CD14-positive monocyte (primary cell): Measurements from ENCODE around the gene PDLIM4. TPM values are rescaled to one million over a fixed set of nuclear protein-coding genes. Genes with fewer than 3 reads are reported as not detected.
A peak's percentile ranks its signal among the peaks of the same experiment; 100 is the strongest.

Experiments
- DNase-seq, 3 donors: peaks; one replicate each; pipeline ENCODE4 v3.0.0-alpha.2; 2011 to 2022
- H2AFZ ChIP-seq: 2 replicates; pipeline ENCODE4 v1.6.0; 2012; ENCODE audit warnings: mild to moderate bottlenecking, low read depth, low read length, inconsistent platforms; ENCODE audit not compliant: insufficient read depth, poor library complexity, severe bottlenecking
- H3K27ac ChIP-seq, 2 donors: 1 replicate in 1 of 2; 2 replicates in 1 of 2; pipeline ENCODE4 v1.5.1; 2012 to 2013; ENCODE audit warnings: low read length in 2 of 2, control low read depth in 1 of 2, inconsistent platforms in 1 of 2, low read depth in 1 of 2, mild to moderate bottlenecking in 1 of 2
- H3K27me3 ChIP-seq, 2 donors: one replicate each; pipeline versions ENCODE4 v1.6.0 to v1.6.1; 2011 to 2013; ENCODE audit warnings: low read length in 2 of 2; ENCODE audit not compliant: control insufficient read depth in 2 of 2, insufficient read depth in 2 of 2
- H3K36me3 ChIP-seq, 2 donors: replicated peaks in 1 of 2; 1 replicate in 1 of 2; 2 replicates in 1 of 2; pipeline versions ENCODE4 v1.5.1 to v1.6.1; 2012 to 2013; ENCODE audit warnings: low read length in 2 of 2, control low read depth in 1 of 2, inconsistent platforms in 1 of 2, mild to moderate bottlenecking in 1 of 2; ENCODE audit not compliant: insufficient read depth in 2 of 2, control insufficient read depth in 1 of 2
- H3K4me1 ChIP-seq, 2 donors: 1 replicate in 1 of 2; 2 replicates in 1 of 2; pipeline versions ENCODE4 v1.5.1 to v1.6.1; 2012 to 2013; ENCODE audit warnings: low read length in 2 of 2, control low read depth in 1 of 2, inconsistent platforms in 1 of 2, mild to moderate bottlenecking in 1 of 2, moderate library complexity in 1 of 2; ENCODE audit not compliant: insufficient read depth in 2 of 2, control insufficient read depth in 1 of 2
- H3K4me2 ChIP-seq: replicated peaks from 2 replicates; pipeline ENCODE3; 2012; ENCODE audit warnings: low read length, moderate library complexity, mild to moderate bottlenecking; ENCODE audit not compliant: poor library complexity, severe bottlenecking; ENCODE audit errors: extremely low read depth
- H3K4me3 ChIP-seq, 3 experiments: fragments of 200-600 bp in 1 of 3; sonication (generic) in 1 of 3; replicated peaks in 1 of 3; 1 replicate in 2 of 3; 2 replicates in 1 of 3; pipeline ENCODE4 v1.5.1; 2011 to 2013; ENCODE audit warnings: low read length in 3 of 3, mild to moderate bottlenecking in 3 of 3, control low read depth in 2 of 3, low read depth in 2 of 3, inconsistent platforms in 1 of 3, moderate library complexity in 1 of 3
- H3K79me2 ChIP-seq: 2 replicates; pipeline ENCODE4 v1.6.0; 2012; ENCODE audit warnings: mild to moderate bottlenecking, control low read depth, inconsistent platforms, low read length, moderate library complexity; ENCODE audit not compliant: insufficient read depth
- H3K9ac ChIP-seq: 2 replicates; pipeline ENCODE4 v1.6.0; 2017; ENCODE audit warnings: low read length, mild to moderate bottlenecking; ENCODE audit not compliant: insufficient read depth, poor library complexity, severe bottlenecking
- H3K9me3 ChIP-seq, 2 donors: replicated peaks in 1 of 2; 1 replicate in 1 of 2; 2 replicates in 1 of 2; pipeline versions ENCODE4 v1.5.1 to v1.6.1; 2012 to 2013; ENCODE audit warnings: low read length in 2 of 2, control low read depth in 1 of 2; ENCODE audit not compliant: control insufficient read depth in 1 of 2, insufficient read depth in 1 of 2
- H4K20me1 ChIP-seq: 2 replicates; pipeline ENCODE4 v1.6.0; 2012; ENCODE audit warnings: mild to moderate bottlenecking, low read length, control low read depth, moderate library complexity; ENCODE audit not compliant: insufficient read depth
- H3K27ac Mint-ChIP-seq, 7 donors: one replicate each; pipeline ENCODE4 v1.8.0; 2020; ENCODE audit warnings: mild to moderate bottlenecking in 7 of 7, mixed read lengths in 7 of 7, moderate library complexity in 6 of 7, inconsistent platforms in 2 of 7
- H3K27me3 Mint-ChIP-seq, 3 donors: one replicate each; pipeline ENCODE4 v1.8.0; 2021 to 2022; ENCODE audit warnings: low read depth in 3 of 3, mild to moderate bottlenecking in 3 of 3, mixed read lengths in 3 of 3, moderate library complexity in 3 of 3, inconsistent platforms in 1 of 3
- H3K36me3 Mint-ChIP-seq, 2 donors: one replicate each; pipeline ENCODE4 v1.8.0; 2020; ENCODE audit warnings: mixed read lengths in 2 of 2, inconsistent platforms in 1 of 2, mild to moderate bottlenecking in 1 of 2
- H3K4me1 Mint-ChIP-seq: one replicate; pipeline ENCODE4 v1.8.0; 2020; ENCODE audit warnings: mild to moderate bottlenecking, mixed read lengths
- H3K4me3 Mint-ChIP-seq, 2 donors: one replicate each; pipeline ENCODE4 v1.8.0; 2020; ENCODE audit warnings: mild to moderate bottlenecking in 2 of 2, mixed read lengths in 2 of 2, moderate library complexity in 1 of 2
- H3K9me3 Mint-ChIP-seq, 7 donors: one replicate each; pipeline ENCODE4 v1.8.0; 2020 to 2022; ENCODE audit warnings: mixed read lengths in 7 of 7, mild to moderate bottlenecking in 6 of 7, moderate library complexity in 6 of 7, inconsistent platforms in 2 of 7
- WGBS: methylation state at CpG from one replicate; pipeline ENCODE4 v1.1.5; 2013; ENCODE audit warnings: missing lambda C conversion rate; ENCODE audit not compliant: insufficient coverage; 5-methylcytosine and 5-hydroxymethylcytosine counted together
- intact Hi-C, 2 donors: fragments of 100-400 bp; cut with micrococcal nuclease; formaldehyde crosslinking; loops; one replicate each; pipeline versions ENCODE4 v1.15.0 to v1.15.1; 2023
- polyA plus RNA-seq, 3 donors: library from polyadenylated mRNA; depleted of rRNA in 1 of 3; unstranded in 2 of 3; stranded (reverse) in 1 of 3; fragments of 300-500 nt in 2 of 3; fragments of >200 nt in 1 of 3; fragmentation: Illumina TruSeq in 2 of 3; gene quantifications; 1 replicate in 2 of 3; 2 replicates in 1 of 3; pipeline ENCODE4 v1.2.3, GENCODE V29; 2012 to 2021
- TF ChIP-seq, protein P1 (sequence below): fragments of 200-600 bp; IDR thresholded peaks from one replicate; pipeline ENCODE4 v1.8.0; 2022; ENCODE audit warnings: antibody characterized with exemption, mild to moderate bottlenecking

PDLIM4 gene
- polyA plus RNA-seq, 3 donors = not detected

GRCh38 chr5:132264546-132265335 is 7.2 kb downstream of the PDLIM4 start:
- Histone ChIP-seq H3K79me2 (no peaks in the 10 kb centered on the region), H4K20me1 (no peaks in the 10 kb centered on the region), H3K4me1 (no peaks in the 10 kb centered on the region), H3K4me2 (no peak overlapping the region), H3K9me3 (no peaks in the 10 kb centered on the region), H3K27me3 (no peaks in the 10 kb centered on the region), H3K9ac (no peak overlapping the region), H3K36me3 (no peaks in the 10 kb centered on the region), H3K4me3 (no peak overlapping the region), H3K27ac (no peak overlapping the region), H2AFZ (no peak overlapping the region)
- H3K9me3 Mint-ChIP-seq = no peaks in the 10 kb centered on the region
- WGBS = 54% methylated on average over 2 of the region's 4 CpGs
- H3K36me3 Mint-ChIP-seq = no peaks in the 10 kb centered on the region
- no peak for DNase-seq
- H3K4me1 Mint-ChIP-seq = peaks cover 7% of the 10 kb centered on the region
- H3K27ac Mint-ChIP-seq = no peak overlapping the region
- peaks cover 3 to 16% (median 6%) of the 10 kb centered on the region in 3 donors for H3K27me3 Mint-ChIP-seq
- TF ChIP-seq, protein P1, sequence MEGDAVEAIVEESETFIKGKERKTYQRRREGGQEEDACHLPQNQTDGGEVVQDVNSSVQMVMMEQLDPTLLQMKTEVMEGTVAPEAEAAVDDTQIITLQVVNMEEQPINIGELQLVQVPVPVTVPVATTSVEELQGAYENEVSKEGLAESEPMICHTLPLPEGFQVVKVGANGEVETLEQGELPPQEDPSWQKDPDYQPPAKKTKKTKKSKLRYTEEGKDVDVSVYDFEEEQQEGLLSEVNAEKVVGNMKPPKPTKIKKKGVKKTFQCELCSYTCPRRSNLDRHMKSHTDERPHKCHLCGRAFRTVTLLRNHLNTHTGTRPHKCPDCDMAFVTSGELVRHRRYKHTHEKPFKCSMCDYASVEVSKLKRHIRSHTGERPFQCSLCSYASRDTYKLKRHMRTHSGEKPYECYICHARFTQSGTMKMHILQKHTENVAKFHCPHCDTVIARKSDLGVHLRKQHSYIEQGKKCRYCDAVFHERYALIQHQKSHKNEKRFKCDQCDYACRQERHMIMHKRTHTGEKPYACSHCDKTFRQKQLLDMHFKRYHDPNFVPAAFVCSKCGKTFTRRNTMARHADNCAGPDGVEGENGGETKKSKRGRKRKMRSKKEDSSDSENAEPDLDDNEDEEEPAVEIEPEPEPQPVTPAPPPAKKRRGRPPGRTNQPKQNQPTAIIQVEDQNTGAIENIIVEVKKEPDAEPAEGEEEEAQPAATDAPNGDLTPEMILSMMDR = no peak
- H3K4me3 Mint-ChIP-seq = no peak overlapping the region
- intact Hi-C loops = no loop called here

DNA sequence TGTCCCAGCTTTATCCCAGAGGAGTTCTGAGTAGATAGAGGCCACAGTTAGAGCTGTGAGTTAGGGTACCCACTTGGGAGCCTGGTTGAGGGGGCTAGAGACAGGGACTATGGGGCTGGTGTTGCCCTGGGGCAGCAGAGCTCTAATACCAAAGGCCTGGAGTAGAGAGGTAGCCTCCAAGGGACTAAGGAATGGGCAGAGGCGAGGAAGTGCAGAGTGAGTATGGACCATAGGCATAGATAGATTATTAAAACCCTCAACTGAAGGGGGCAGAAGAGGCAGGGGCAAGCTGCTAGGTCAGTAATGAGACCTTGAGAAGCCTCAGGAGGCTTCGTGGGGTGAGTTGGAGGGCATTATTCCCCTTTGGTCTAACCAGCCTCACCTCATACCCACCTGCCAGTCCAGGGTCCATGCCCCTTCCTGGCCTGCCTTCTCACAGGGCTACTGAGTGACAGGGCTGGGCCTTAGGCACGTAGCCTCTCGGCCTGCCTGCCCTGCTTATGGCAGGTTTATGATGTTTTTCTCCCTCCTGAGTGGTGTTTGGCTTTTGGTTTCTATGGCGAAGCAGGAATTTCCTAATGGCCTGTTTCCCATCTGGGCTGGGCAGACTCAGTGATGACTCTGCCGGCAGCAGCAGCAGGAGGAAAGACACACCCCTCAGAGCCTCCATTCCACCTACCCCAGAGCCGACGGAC is 8.0 kb downstream of the PDLIM4 start:
- no peaks in the 10 kb centered on the region for H3K36me3 ChIP-seq
- H2AFZ ChIP-seq = no peak overlapping the region
- WGBS = 92% methylated on average over 2 of the region's 8 CpGs
- Mint-ChIP-seq H3K4me1 (peaks cover 5% of the 10 kb centered on the region), H3K27me3 (peaks cover under 1 to 15% (median 3%) of the 10 kb centered on the region in 3 donors), H3K4me3 (no peak overlapping the region), H3K27ac (peak overlapping the region in 1 of 7 donors; percentile 41), H3K9me3 (no peaks in the 10 kb centered on the region), H3K36me3 (no peaks in the 10 kb centered on the region)
- H3K9ac ChIP-seq = no peak overlapping the region
- H3K4me2 ChIP-seq = no peak overlapping the region
- no peak overlapping the region for H3K27ac ChIP-seq
- H3K79me2 ChIP-seq = no peaks in the 10 kb centered on the region
- no peak for DNase-seq
- TF ChIP-seq, protein P1 = no peak
- H3K4me3 ChIP-seq = no peak overlapping the region
- no peaks in the 10 kb centered on the region for H3K27me3 ChIP-seq
- H3K4me1 ChIP-seq = no peaks in the 10 kb centered on the region
- intact Hi-C loops = no loop called here
- H3K9me3 ChIP-seq = no peaks in the 10 kb centered on the region
- no peaks in the 10 kb centered on the region for H4K20me1 ChIP-seq
